ENCODE results near the gene EEF1AKMT4.

EEF1AKMT4 gene

DNA sequence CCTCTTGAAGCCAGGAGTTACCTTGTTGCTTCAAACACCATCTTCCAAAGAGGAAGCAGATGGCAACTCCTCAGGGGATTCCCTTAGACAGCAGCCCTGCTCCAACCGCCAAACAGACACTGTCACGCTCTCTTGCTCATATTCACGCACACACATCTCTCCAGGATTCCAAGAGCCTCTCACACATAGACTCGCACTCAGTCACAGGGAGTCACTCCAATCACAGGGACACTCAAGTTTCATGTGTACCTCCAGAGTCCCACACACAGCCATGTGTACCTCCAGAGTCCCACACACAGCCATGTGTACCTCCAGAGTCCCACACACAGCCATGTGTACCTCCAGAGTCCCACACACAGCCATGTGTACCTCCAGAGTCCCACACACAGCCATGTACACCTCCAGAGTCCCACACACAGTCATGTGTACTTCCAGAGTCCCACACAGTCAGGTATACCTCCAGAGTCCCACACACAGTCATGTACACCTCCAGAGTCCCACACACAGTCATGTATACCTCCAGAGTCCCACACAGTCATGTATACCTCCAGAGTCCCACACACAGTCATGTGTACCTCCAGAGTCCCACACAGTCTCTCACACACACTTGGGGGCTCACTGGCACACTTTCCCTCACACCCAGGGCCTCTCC, 14.0 kb upstream of the EEF1AKMT4 start:
- in situ Hi-C loops (cut with HindIII; ENCODE audit: low sequenced_read_pairs) = no loop called here

DNA sequence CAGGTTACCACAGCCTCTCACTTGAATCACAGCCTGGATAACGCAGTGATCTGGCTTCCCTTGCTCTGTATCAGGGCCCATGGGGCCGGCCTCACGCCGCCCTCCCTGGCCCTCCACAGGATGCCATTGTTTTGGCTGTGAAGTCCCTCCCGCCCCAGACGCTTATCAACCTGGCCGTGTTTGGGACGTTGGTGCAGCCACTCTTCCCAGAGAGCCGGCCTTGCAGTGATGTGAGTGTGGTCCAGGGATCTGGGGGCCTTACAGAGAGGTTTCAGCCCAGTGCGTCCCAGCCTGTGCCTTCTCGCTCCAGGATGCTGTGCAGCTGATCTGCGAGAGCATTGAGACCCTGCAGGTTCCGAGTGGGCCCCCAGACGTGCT, 13.4 kb upstream of the EEF1AKMT4 start:
- in situ Hi-C loops (cut with HindIII; ENCODE audit: low sequenced_read_pairs) = no loop called here

DNA sequence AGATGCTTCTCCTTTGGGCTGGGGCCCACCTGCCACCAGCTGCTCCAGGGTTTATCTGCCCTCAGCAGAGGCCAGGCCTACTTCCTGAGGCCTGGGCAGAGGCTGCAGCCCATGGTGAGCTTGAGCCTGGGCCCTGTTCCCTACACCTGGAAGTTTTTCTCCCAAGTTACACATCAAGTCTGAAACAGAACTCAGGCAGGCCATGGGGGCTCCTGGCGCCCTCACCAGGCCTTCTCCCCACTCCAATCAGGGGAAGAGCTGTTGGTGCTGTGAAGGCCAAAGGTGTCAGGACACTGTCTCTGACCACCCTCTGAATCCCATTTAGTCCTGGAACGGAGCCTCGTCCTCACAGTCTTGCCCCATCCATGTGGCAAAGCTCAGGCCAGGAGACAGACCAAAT, 12.8 kb upstream of the EEF1AKMT4 start:
- in situ Hi-C loops (cut with HindIII; ENCODE audit: low sequenced_read_pairs) = no loop called here

DNA sequence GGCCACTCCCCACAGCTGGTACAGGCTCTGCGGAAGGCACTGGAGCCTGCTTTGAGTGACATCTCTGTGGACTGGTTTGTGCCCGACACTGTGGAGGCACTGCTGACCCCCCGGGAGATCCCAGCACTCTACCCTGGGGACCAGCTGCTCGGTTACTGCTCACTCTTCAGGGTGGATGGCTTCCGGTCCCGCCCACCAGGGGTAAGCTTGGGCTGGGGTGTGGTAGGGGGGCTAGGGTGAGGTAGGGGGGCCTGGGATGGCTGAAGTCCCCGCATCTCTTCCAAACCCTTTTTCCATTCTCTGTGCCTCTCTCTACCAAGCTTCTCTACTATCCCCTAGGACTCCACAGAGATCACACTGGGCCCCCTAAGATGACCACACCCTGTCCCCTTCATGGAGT, 12.3 kb upstream of the EEF1AKMT4 start:
- in situ Hi-C loops (cut with HindIII; ENCODE audit: low sequenced_read_pairs) = no loop called here

DNA sequence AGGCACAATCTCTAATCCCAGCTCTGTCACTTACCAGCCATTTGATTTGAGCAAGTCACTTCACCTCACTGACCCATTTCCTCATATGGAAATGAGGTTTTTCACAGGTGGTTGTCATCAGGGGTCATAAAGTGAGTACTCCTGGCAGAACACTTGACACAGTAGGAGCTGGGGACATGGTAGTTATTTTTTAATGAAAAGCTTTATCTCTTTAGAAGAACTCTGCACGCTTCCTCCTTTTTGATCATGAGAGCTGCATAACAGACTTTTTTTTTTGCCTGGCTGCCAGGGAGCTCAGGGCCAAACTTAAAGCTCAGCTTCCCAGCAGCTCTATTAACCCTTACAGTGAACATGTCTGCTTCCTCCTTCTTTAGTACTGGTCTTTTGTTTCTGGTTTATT, 11.7 kb upstream of the EEF1AKMT4 start:
- in situ Hi-C loops (cut with HindIII; ENCODE audit: low sequenced_read_pairs) = no loop called here

DNA sequence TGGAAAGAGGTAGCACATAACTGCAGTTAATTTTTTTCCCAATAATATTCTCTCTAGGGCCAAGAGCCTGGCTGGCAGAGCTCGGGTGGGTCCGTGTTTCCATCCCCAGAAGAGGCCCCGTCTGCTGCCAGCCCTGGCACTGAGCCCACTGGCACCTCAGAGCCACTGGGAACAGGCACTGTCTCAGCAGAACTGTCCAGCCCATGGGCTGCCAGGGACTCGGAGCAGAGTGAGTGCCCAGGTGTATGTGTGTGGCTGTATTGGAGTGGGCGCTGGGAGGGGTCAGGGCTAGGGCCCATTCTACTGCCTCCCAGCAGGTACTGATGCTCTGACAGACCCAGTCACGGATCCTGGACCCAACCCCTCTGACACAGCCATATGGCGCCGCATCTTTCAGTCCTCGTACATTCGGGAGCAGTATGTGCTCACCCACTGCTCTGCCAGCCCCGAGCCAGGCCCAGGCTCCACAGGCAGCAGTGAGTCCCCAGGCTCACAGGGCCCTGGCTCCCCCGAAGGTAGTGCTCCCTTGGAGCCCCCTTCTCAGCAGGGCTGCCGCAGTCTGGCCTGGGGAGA, 11.1 kb upstream of the EEF1AKMT4 start:
- in situ Hi-C loops (cut with HindIII; ENCODE audit: low sequenced_read_pairs) = no loop called here

DNA sequence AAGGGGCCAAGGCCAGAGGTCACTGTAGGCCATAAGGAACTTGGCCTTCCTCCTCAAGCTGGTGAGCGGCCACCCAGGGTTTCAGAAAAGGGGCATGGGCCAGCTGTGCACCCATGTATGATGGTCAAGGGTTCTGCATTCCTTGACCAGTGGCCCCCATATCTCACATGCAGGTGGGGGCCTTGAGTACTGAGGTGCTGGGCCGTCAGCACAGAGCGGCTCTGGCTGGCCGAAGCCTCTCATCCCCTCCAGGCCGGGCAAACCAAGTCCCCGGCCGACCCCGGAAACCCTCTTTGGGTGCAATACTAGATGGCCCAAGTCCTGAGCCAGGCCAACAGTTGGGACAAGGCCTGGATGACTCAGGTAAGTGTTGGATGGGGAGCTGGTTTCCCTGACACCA, 10.3 kb upstream of the EEF1AKMT4 start:
- in situ Hi-C loops (cut with HindIII; ENCODE audit: low sequenced_read_pairs) = no loop called here

DNA sequence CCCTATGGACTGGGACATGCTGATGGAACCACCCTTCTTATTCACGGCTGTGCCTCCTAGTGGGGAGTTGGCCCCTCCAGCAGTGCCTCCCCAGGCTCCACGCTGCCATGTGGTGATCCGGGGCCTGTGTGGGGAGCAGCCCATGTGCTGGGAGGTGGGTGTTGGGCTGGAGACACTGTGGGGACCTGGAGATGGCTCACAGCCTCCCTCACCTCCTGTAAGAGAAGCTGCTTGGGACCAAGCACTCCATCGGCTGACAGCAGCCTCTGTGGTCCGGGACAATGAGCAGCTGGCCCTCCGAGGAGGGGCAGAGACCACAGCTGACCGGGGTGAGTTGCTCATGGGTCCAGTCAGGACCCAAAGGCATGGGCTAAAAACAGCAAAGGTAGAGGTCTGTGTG, 9.8 kb upstream of the EEF1AKMT4 start:
- in situ Hi-C loops (cut with HindIII; ENCODE audit: low sequenced_read_pairs) = no loop called here

DNA sequence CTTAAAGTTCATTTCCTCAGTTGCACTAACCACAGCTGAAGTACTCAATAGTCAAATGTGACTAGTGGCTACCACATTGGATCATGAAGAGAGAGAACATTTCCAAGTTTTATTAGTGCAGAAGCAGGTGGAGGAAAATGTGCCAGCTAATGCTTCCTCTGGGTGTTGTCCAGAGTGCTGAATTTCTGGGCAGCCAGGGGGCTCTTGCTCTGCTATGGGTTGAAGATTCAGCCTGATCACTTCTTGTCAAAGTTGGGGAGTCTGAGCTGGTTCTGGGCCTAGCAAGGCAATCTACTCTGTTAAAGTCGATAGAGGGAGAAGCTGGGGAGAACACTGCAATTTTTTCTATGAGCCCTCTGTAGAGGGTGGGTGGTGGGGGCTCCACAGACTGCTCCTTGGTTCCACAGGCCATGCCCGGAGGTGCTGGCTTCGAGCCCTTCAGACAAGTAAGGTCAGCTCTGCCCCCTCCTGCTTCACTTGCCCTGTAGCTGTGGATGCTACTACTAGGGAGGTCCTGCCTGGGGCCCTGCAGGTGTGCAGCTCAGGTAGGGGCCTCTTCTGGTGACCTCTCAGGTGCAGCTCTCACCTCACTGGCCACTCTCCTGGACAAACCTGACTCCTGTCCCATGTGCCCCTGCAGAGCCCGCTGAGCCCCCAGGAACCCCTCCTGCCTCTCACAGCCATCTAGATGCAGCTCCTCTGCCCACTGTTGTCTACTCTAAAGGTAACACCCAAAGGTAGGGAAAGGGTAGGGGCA, 8.9 kb upstream of the EEF1AKMT4 start:
- in situ Hi-C loops (cut with HindIII; ENCODE audit: low sequenced_read_pairs) = no loop called here

DNA sequence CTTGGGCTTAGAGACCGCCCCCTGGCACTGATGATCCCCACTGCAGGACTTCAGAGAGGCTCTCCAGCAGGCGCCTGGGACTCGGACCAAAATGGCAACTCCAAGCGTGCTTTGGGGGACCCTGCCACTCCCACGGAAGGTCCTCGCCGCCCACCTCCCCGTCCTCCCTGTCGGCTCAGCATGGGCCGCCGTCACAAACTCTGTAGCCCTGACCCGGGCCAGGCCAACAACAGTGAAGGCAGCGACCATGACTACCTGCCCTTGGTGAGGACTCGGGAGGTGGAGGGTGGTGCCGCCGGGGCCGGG, 8.4 kb upstream of the EEF1AKMT4 start:
- in situ Hi-C loops (cut with HindIII; ENCODE audit: low sequenced_read_pairs) = no loop called here

DNA sequence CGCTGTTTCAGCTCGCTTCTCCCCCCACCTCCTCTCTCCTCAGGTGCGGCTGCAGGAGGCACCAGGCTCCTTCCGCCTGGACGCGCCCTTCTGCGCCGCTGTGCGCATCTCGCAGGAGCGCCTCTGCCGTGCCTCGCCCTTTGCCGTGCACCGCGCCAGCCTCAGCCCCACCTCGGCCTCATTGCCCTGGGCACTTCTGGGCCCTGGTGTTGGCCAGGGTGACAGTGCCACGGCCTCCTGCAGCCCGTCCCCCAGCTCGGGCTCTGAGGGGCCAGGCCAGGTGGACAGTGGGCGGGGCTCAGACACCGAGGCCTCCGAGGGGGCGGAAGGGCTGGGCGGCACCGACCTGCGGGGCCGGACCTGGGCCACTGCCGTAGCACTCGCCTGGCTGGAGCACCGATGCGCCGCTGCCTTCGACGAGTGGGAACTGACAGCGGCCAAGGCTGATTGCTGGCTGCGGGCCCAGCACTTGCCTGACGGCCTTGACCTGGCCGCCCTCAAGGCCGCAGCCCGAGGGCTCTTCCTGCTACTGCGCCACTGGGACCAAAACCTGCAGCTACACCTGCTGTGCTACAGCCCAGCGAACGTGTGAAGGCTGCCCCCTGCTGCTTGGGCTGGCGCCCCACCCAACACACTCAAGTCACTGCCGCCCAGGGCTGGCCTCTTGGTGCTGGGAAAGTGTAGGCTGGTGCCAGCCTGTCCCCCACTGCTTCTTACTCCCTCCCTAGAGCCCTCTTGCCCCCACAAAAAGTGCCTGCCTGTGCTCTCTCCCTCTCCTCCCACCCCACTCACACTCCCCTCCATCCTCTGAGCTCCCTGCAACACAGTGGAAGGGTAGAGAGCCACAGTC, 7.8 kb upstream of the EEF1AKMT4 start:
- in situ Hi-C loops (cut with HindIII; ENCODE audit: low sequenced_read_pairs) = no loop called here

DNA sequence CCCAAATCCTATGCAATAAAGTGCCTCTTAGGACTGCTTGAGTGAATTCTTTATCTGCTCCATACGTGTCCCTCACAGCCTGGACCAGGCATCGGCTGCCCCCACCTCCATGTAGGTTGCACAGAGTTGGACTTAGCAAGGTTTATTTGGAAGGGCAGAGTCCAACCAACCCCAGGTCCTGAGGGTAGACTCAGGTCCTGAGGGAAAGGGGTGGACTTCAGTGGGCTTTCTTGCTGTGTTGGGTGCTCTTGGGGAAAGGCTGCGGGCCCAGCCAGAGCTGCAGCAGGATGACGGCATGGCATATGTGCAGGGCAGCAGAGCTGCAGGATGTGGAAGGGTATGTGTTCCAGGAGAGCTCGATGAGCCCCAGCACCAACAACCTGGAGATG, 7.2 kb upstream of the EEF1AKMT4 start:
- in situ Hi-C loops (cut with HindIII; ENCODE audit: low sequenced_read_pairs) = no loop called here

DNA sequence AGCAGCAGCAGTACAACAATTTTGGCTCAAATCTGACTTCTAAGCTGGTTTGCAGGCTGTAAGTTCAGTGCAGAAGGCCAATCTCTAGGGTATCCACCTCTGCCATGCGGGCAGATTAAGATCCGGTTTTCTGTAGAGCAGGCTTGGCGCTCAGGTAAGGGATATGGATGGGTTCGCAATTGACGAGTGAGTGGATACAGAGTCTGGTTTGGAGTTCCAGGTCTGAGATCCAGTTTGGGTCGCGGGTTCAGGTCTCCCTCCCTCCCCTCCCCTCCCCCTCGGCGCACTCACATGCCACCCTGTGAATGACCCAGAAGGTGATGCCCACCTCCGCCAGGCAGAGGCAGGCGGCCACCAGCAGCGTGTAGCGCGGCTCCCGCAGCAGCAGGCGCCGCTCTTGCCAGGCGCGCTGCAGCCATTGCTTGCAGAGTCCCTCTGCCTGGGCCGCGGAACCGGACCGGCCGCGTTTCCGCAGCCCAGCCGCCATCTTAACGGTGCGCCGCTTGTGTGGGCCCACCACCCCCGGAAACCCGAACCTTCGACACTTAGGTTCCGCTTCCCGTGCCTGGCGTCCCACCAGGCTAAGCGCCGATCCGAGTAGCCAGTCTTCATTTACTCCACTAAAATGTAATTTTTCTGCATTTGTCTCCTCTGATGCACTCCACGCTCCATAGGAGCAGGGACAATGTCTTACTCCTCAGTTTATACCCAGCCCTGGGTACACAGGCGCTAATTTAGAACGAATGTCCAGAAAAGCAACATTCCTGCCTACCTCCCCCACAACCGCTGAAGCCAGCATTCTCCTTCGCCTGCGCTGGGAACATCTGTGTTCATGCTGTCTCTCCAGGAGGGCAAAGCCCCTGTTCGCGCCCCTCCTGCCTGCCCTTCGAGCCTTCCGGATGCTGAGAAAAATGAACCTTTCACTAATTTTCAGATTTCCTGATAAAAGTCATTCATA, 739 bp upstream of the EEF1AKMT4 start, which contains the start of gene ALG3:
Gene ALG3, minus strand, starts transcription at position 509 of the 958 bp plus-strand sequence. Its CDS starts 22 bp downstream, at position 487.
- in situ Hi-C loops (cut with HindIII; ENCODE audit: low sequenced_read_pairs) = no loop called here

DNA sequence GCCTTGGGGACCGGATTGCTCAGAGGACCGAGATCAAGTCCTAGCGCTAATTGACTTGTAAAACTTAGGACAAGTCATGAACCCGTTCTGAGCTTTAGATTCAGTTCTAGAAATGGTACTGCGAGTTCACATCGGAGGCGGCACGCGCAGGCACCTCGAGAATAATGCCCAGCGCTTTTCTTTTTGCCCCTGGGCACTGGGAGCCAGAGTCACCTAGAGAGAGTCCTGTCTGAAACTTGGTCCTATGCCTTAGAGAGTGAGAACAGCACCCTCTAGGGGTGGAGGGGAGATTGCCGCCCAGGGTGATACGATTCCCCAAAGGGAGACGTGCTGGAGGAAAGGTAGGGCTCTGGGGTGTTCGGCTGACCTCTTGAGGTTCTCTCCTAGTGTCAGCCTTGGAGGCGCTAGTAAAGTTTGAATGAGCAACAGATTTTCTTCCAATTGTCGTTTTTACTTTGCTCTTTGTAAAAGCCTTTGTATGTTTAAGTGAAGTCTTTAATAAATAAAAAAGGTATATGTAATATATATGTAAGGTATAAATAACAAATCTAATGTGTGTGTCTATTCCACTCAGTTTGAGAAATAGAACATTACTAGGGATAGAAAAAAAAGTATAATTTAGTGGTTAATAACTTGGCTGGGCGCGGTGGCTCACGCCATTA, 826 bp downstream of the EEF1AKMT4 start:
- in situ Hi-C loops (cut with HindIII; ENCODE audit: low sequenced_read_pairs) = loop anchor here (5.0 kb wide), 1 partner anchor 353 kb away; no protein-coding TSS in a partner anchor

DNA sequence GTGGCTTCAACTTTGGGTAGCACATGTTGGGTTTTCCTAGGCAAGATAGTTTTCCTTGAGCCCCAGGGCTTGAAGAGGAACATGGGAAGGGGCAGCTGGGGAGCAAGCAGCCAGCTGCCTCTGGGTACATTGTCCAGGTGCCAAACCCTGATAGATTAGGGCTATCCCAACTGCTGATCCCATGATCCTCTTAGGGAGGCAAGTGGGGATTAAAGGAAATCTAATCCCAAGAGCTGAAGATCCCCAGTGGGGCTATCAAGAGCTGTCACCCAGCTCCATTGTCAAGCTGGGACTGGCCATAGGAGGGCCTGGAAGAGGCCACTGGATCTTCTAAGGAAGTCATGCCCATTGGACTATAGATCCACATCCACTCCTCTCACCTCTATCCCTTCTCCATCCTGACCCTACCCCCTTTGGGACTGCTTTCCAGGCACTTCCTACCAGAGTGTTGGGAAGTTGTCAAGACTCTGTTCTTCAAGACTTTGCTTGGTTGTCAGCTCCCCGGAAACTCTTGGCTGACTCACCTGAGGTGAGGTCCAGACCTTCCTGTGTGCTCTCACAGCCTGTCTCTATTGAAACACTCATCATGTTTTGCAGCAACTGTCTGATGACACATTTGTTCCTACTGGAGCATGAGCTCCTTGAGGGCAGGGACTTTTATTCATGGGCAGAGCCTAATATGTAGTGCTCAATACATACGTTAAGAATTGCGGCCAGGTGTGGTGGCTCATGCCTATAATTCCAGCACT, 6.0 kb downstream of the EEF1AKMT4 start:
- in situ Hi-C loops (cut with HindIII; ENCODE audit: low sequenced_read_pairs) = no loop called here

DNA sequence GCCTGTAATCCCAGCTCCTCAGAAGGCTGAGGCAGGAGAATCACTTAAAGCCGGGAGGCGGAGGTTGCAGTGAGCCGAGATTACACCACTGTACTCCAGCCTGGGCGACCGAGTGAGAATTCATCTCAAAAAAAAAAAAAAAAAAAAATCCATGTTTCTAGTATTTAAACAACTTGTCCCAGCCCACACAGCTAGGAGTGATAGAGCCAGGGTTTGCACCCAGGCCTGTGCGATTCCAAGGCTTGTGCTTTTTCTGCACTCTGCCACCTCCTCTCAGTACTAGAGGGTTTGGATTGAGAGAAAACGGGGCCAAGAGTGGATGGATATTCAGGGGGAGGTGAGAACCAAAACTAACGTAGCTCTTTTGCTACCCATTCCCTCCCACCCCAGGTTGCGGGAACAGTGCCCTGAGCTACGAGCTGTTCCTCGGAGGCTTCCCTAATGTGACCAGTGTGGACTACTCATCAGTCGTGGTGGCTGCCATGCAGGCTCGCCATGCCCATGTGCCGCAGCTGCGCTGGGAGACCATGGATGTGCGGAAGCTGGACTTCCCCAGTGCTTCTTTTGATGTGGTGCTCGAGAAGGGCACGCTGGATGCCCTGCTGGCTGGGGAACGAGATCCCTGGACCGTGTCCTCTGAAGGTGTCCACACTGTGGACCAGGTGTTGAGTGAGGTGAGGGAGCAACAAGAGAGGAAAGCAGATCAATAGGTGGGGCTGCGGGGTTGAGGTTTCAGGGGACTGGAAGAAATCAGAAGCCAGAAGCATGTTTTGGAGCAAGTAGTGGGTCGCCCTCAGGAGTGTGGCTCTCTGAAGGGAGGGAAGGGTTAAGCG, 7.8 kb downstream of the EEF1AKMT4 start:
- in situ Hi-C loops (cut with HindIII; ENCODE audit: low sequenced_read_pairs) = no loop called here

DNA sequence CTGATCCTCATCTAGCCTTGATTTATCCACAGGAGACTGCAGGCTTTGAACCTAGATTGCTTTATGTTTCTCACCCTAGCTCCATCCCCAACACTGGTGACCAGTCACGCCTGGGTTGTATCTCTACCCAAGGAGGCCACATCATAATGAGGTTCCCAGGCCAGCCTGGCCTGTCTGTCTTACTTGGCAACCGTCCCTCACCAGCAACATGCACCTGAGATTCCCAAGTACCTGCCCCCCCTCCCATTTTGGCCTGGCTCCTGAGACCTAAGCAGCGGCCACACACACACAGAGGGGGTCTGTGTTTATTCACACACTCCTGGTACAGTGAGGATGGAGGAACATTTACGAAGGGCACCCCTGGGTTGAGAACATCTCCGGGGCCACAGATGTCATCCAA, 9.5 kb downstream of the EEF1AKMT4 start:
- in situ Hi-C loops (cut with HindIII; ENCODE audit: low sequenced_read_pairs) = no loop called here

DNA sequence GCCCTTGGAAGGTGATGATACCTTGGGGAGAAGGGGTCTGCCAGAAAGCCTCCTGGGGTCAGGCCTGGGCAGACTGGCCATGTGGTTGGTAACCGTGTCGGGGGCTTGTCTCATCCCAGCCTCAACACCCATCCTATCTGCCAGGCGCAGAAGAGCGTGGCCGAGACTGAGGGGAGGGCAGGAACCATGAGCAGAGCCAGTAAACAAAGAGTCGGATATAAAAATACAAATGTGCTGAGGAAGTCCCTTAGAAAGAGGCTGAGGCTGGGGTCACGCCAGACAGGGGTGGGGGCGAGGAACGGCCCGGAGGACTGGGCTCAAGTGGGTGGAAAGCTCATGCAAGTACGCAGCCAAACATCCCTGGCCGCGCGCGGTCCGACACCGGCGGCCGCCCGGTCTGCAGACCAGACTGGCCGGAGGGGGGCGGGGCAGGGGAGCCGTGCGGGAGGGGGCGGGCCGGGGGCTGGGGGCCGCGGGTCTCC, 10.0 kb downstream of the EEF1AKMT4 start:
- in situ Hi-C loops (cut with HindIII; ENCODE audit: low sequenced_read_pairs) = no loop called here

Measured in endothelial cell of hepatic sinusoid (primary cell).